Measurements from ENCODE around the gene RFXANK. TPM values are rescaled to one million over a fixed set of nuclear protein-coding genes. Genes with fewer than 3 reads are reported as not detected.

Gene RFXANK
- total and polyA plus RNA-seq, 2 experiments from 2014 or later = 44.7 to 88.3 TPM

DNA sequence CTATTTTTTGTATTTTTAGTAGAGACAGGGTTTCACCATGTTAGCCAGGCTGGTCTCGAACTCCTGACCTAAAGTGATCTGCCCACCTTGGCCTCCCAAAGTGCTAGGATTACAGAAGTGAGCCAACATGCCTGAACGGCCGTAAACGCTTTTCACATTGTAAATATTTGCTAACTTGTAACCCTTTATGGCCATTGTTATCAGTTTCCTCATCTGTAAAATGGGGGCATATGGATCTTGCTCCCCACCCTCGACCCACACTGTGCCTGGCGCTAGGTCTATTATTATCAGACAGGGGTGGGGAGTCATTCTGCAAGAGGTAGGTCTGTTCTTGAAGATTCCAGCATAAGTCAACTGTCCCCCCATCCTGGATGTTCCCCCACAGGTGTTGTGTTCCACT is 31.6 kb downstream of the RFXANK start:
- Histone ChIP-seq H2AFZ (no peak overlapping the region), H3K9me2 (replicated peaks; ENCODE audit: insufficient read depth) (no peaks in the 10 kb centered on the region), H3K4me1 (ENCODE audit: insufficient read depth) (no peaks in the 10 kb centered on the region), H3K27me3 (peaks cover 24% of the 10 kb centered on the region), H3K4me2 (no peak overlapping the region), H3K79me2 (no peaks in the 10 kb centered on the region), H4K20me1 (ENCODE audit: insufficient read depth, poor library complexity, severe bottlenecking) (no peaks in the 10 kb centered on the region), H3K27ac (no peak overlapping the region), H3K4me3 (no peak overlapping the region), H3K9me3 (ENCODE audit: low read depth) (no peaks in the 10 kb centered on the region), H3K36me3 (replicated peaks; ENCODE audit: insufficient read depth, low read depth) (no peaks in the 10 kb centered on the region)
- no peak for DNase-seq (ENCODE audit: low spot score)
- 64% methylated on average over 6 of the region's 6 CpGs for WGBS (ENCODE audit: low lambda C conversion rate, missing lambda C conversion rate)
- TF ChIP-seq EZH2 (IDR thresholded peaks at IDR 0.05; ENCODE audit: borderline replicate concordance) (no peak), EZH2phosphoT487 (IDR thresholded peaks at IDR 0.05; ENCODE audit: low read depth, severe bottlenecking, unreplicated experiment) (no peak), CTCF (IDR thresholded peaks at IDR 0.05; ENCODE audit: poor library complexity) (no peak)

DNA sequence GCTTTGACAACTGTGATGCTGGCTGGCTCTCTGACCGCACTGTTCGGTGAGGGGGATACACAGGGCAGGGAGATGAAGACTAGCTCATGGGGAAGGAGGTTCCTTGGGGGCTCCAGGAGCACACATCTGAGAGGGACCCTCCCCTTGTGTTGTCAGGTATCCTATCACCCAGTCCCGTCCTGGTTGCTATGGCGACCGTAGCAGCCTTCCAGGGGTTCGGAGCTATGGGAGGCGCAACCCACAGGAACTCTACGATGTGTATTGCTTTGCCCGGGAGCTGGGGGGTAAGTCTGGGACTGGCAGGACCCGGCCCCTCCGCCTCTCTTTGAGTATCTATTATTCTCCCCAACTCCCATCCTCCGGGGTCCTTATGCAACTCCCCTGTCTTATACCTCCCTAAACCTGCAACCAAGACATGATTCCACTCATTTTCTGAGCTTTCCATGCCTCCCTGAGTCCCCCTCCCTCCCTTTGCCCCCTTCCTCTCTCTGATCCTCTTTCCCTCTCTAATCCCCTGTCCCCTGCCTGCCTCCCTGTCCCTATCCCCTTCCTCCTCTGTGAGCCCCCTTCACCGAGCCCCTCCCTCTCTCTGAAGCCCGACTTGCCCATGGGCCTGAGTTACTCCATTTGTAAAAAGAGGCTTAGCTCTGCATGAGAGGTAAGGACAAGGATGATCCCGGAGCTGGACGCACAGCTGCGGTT is 32.2 kb downstream of the RFXANK start:
- WGBS (ENCODE audit: low lambda C conversion rate, missing lambda C conversion rate) = 64% methylated on average over 14 of the region's 17 CpGs
- no peaks in the 10 kb centered on the region for H3K9me2 ChIP-seq (replicated peaks; ENCODE audit: insufficient read depth)
- H3K4me1 ChIP-seq (ENCODE audit: insufficient read depth) = no peaks in the 10 kb centered on the region
- H3K4me2 ChIP-seq = peak overlapping the region; percentile 77
- H4K20me1 ChIP-seq (ENCODE audit: insufficient read depth, poor library complexity, severe bottlenecking) = no peaks in the 10 kb centered on the region
- no peak overlapping the region for H3K27ac ChIP-seq
- H3K36me3 ChIP-seq (replicated peaks; ENCODE audit: insufficient read depth, low read depth) = no peaks in the 10 kb centered on the region
- no peaks in the 10 kb centered on the region for H3K79me2 ChIP-seq
- H3K9me3 ChIP-seq (ENCODE audit: low read depth) = no peaks in the 10 kb centered on the region
- H3K4me3 ChIP-seq = no peak overlapping the region
- no peak for TF ChIP-seq EZH2phosphoT487 (IDR thresholded peaks at IDR 0.05; ENCODE audit: low read depth, severe bottlenecking, unreplicated experiment)
- no peak for TF ChIP-seq CTCF (IDR thresholded peaks at IDR 0.05; ENCODE audit: poor library complexity)
- TF ChIP-seq EZH2 (IDR thresholded peaks at IDR 0.05; ENCODE audit: borderline replicate concordance) = no peak
- H3K27me3 ChIP-seq = peaks cover 24% of the 10 kb centered on the region
- no peak overlapping the region for H2AFZ ChIP-seq
- DNase-seq (ENCODE audit: low spot score) = no peak

GRCh38 chr19:19224852-19225494 is 32.9 kb downstream of the RFXANK start:
- H4K20me1 ChIP-seq (ENCODE audit: insufficient read depth, poor library complexity, severe bottlenecking) = no peaks in the 10 kb centered on the region
- H3K27ac ChIP-seq = no peak overlapping the region
- H3K79me2 ChIP-seq = no peaks in the 10 kb centered on the region
- H3K27me3 ChIP-seq = peaks cover 24% of the 10 kb centered on the region
- peak; percentile 84 for DNase-seq (ENCODE audit: low spot score)
- no peak overlapping the region for H3K4me3 ChIP-seq
- H3K4me2 ChIP-seq = peak overlapping the region; percentile 77
- H2AFZ ChIP-seq = no peak overlapping the region
- no peaks in the 10 kb centered on the region for H3K36me3 ChIP-seq (replicated peaks; ENCODE audit: insufficient read depth, low read depth)
- no peaks in the 10 kb centered on the region for H3K9me2 ChIP-seq (replicated peaks; ENCODE audit: insufficient read depth)
- no peaks in the 10 kb centered on the region for H3K9me3 ChIP-seq (ENCODE audit: low read depth)
- WGBS (ENCODE audit: low lambda C conversion rate, missing lambda C conversion rate) = 3% methylated on average over 50 of the region's 59 CpGs
- no peaks in the 10 kb centered on the region for H3K4me1 ChIP-seq (ENCODE audit: insufficient read depth)
- TF ChIP-seq EZH2 (IDR thresholded peaks at IDR 0.05; ENCODE audit: borderline replicate concordance) (no peak), CTCF (IDR thresholded peaks at IDR 0.05; ENCODE audit: poor library complexity) (peak; percentile 52)
